GM21529 (cell line): Measurements from ENCODE around the gene RDM1.
A peak's percentile ranks its signal among the peaks of the same experiment; 100 is the strongest.
"Not testable (repeated sequence)": the region's sequence is repeated elsewhere in the genome, so short reads cannot be mapped to it uniquely, and the experiment has no call there.

Experiments
- ATAC-seq: cut with Tn5 transposase; IDR thresholded peaks from one replicate; pipeline ENCODE4 v1.9.1; 2021; ENCODE audit not compliant: unreplicated experiment

The RDM1 gene

GRCh38 chr17:35900708-35901480 is 29.7 kb downstream of the RDM1 start:
- ATAC-seq, result no peak

GRCh38 chr17:35900280-35900679 is 30.3 kb downstream of the RDM1 start:
- ATAC-seq, result no peak

GRCh38 chr17:35898283-35899070 is 32.1 kb downstream of the RDM1 start:
- ATAC-seq, result no peak

GRCh38 chr17:35897772-35898171 is 32.8 kb downstream of the RDM1 start:
- not testable (repeated sequence) for ATAC-seq

GRCh38 chr17:35895636-35896587 is 34.7 kb downstream of the RDM1 start:
- no peak for ATAC-seq

GRCh38 chr17:35894206-35894605 is 36.4 kb downstream of the RDM1 start:
- ATAC-seq, result no peak

GRCh38 chr17:35893751-35894150 is 36.8 kb downstream of the RDM1 start:
- no peak for ATAC-seq

GRCh38 chr17:35892091-35893035 is 38.2 kb downstream of the RDM1 start:
- ATAC-seq, result no peak

GRCh38 chr17:35891269-35891668 is 39.3 kb downstream of the RDM1 start:
- ATAC-seq, result no peak

- no peak for ATAC-seq
Measured at GRCh38 chr17:35890774-35891155, 39.8 kb downstream of the RDM1 start.

- no peak for ATAC-seq
Measured at GRCh38 chr17:35889818-35890773, 40.5 kb downstream of the RDM1 start.

GRCh38 chr17:35889241-35889640 is 41.3 kb downstream of the RDM1 start:
- no peak for ATAC-seq

- ATAC-seq, result peak; percentile 89
Measured at GRCh38 chr17:35879773-35880654, 50.6 kb downstream of the RDM1 start, which contains the start of gene CCL5. Gene CCL5 (minus strand): TSS chr17:35880360.

GRCh38 chr17:35878361-35878760 is 52.2 kb downstream of the RDM1 start:
- no peak for ATAC-seq

GRCh38 chr17:35877345-35878029 is 53.1 kb downstream of the RDM1 start:
- no peak for ATAC-seq

GRCh38 chr17:35876534-35876933 is 54.0 kb downstream of the RDM1 start:
- ATAC-seq, result no peak

GRCh38 chr17:35875800-35876139 is 54.8 kb downstream of the RDM1 start:
- no peak for ATAC-seq
